Ovary (tissue), 3 donors: ENCODE data around the gene ERCC6.

Experiments used
- POLR2A ChIP-seq: fragments of 450-650 bp; IDR thresholded peaks from one replicate; pipeline ENCODE4 v1.6.1; 2017; ENCODE audit warnings: antibody characterized with exemption, mild to moderate bottlenecking, moderate library complexity
- TF ChIP-seq, protein P1 (sequence below), 3 donors: fragments of 450-650 bp in 2 of 3; fragments of 200-600 bp in 1 of 3; IDR thresholded peaks; one replicate each; pipeline versions ENCODE4 v1.5.1 to v1.8.0; 2016 to 2022; ENCODE audit warnings: antibody characterized with exemption in 3 of 3, mild to moderate bottlenecking in 1 of 3
- donor health status: DM: no; HTN: no; CAD: no.

DNA sequence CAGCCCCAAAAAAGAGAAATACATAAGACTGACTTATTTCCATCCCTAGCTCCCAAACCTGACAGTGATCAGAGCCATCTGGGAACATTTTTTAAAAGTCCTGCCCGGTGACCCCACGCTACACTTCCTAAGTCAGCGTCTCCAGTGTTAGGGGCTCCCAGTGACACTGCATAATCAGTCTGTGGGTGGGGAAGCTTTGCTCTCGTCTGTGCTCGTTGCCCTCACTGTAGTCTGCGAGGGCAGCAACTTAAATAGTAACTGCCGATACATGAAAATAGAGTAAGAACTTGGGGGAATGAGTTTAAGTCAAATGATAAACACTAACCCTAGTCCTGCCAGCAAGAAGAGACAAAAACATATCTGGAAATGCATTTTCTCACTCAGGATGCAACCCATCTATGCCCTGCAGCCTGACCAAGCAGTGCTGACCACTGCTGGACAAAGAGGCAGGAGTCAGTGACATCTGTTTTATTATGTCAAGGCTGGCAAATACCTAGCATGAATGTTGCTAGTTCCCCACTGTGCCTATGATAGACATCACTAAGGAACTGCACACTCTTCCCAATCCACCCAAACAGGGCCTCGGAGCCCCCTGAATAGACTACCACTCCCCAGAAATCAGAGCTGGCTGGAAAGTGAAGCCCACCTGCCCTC lies 18.7 kb downstream of the ERCC6 start:
- TF ChIP-seq, protein P1, sequence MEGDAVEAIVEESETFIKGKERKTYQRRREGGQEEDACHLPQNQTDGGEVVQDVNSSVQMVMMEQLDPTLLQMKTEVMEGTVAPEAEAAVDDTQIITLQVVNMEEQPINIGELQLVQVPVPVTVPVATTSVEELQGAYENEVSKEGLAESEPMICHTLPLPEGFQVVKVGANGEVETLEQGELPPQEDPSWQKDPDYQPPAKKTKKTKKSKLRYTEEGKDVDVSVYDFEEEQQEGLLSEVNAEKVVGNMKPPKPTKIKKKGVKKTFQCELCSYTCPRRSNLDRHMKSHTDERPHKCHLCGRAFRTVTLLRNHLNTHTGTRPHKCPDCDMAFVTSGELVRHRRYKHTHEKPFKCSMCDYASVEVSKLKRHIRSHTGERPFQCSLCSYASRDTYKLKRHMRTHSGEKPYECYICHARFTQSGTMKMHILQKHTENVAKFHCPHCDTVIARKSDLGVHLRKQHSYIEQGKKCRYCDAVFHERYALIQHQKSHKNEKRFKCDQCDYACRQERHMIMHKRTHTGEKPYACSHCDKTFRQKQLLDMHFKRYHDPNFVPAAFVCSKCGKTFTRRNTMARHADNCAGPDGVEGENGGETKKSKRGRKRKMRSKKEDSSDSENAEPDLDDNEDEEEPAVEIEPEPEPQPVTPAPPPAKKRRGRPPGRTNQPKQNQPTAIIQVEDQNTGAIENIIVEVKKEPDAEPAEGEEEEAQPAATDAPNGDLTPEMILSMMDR (IDR thresholded peaks at IDR 0.05): no peak
- TF ChIP-seq POLR2A: no peak
